ENCODE data around the gene DDI2.
A peak's percentile ranks its signal among the peaks of the same experiment; 100 is the strongest.
"Not testable (repeated sequence)": the region's sequence is repeated elsewhere in the genome, so short reads cannot be mapped to it uniquely, and the experiment has no call there.

DDI2 gene

DNA sequence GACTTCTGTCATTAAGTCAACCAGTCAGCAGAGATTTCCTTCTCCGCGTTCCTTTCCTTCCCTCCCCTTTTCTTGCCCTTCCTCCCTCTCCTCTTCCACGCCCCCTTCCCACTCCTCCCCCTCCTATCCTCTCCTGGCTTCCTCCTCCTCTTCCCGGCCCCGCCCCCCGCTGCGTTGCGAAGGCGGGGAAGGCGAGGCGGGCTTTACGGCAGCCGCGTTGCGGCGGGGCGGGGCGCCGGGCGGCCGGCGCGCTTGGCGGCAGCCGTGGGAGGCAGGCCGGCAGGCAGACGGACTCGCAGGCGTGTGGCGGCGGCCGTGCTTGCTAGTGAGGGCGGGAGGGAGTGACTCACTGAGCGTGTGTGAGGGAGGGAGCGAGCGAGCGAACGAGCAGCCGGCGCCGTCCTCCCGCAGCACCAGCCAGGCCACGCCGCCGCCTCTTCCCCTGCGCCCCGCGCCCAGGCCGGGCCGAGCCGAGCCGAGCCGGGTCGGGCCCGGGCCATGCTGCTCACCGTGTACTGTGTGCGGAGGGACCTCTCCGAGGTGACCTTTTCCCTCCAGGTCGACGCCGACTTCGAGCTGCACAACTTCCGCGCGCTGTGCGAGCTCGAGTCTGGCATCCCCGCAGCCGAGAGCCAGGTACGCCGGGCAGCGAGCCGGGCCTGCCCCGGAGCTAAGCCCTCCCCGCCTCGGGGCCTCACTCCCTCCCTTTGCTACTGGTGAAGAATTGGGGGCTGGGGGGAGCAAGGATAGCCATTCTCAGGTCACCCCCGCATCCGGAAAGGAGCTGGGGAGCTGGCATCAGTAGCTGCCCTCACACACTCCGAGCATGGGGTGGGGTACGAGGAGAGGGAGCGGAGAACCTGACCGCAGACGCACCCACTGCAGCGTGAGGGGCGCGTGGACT, at the start of gene DDI2:
TSS of gene DDI2 (plus strand) at position 286 of the 904 bp plus-strand sequence. CDS start at position 499, 213 bp downstream.
- DNase-seq (ENCODE audit: low spot score), result peak; percentile 95

- no peak for DNase-seq (ENCODE audit: low spot score)
These were observed 48.7 kb upstream of the DDI2 start for GRCh38 chr1:15568387-15569073.

- DNase-seq (ENCODE audit: low spot score), result no peak
These were observed 46.4 kb upstream of the DDI2 start for GRCh38 chr1:15570861-15571260.

- no peak for DNase-seq (ENCODE audit: low spot score)
These were observed 46.0 kb upstream of the DDI2 start for GRCh38 chr1:15571266-15571665.

- no peak for DNase-seq (ENCODE audit: low spot score)
These were observed 43.8 kb upstream of the DDI2 start for GRCh38 chr1:15573477-15573876.

- no peak for DNase-seq (ENCODE audit: low spot score)
These were observed 42.5 kb upstream of the DDI2 start for GRCh38 chr1:15574741-15575140.

DNA sequence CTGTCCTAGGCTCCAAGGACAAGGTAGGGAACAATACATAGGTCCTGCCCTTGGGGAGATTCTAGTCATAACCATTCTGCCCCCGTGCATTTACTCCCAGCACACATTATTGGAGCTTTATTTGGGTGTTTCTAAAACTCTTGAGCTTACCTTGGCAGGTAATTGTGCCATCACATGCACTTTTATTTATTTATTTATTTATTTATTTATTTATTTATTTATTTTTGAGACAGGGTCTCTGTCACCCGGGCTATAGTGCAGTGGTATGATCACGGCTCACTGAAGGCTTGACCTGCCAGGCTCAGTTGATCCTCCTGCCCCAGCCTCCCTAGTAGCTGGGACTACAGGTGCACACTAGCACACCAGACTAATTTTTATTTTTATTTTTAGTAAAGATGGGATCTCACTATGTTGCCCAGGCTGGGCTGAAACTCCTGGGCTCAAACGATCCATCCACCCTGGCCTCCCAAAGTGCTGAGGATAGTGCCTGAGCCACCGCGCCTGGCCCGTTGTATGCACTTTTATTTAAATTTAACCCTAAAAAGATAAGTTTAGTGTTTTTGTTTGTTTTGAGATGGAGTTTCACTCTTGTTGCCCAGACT, 41.6 kb upstream of the DDI2 start:
- DNase-seq (ENCODE audit: low spot score), result no peak

- no peak for DNase-seq (ENCODE audit: low spot score)
These were observed 39.6 kb upstream of the DDI2 start for GRCh38 chr1:15577691-15578090.

- no peak for DNase-seq (ENCODE audit: low spot score)
These were observed 38.2 kb upstream of the DDI2 start for GRCh38 chr1:15578921-15579682.

DNA sequence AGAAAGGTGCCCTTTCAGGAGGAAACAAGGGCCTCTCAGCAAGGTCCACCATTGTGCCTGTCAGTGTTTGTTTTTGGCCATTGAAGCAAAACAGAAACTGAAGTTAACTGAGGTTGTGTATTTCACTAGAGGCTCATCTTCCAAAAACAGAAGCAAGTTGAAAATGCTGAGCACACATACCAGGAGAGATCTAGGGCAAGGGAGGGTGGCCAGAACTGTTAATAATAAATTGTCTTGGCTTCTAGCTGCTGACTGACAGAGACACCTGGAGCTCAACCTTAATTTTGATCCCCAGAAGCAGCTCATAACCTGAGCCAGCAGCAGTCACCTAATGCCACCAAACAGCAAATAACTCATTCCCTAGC, 37.6 kb upstream of the DDI2 start:
- no peak for DNase-seq (ENCODE audit: low spot score)

DNA sequence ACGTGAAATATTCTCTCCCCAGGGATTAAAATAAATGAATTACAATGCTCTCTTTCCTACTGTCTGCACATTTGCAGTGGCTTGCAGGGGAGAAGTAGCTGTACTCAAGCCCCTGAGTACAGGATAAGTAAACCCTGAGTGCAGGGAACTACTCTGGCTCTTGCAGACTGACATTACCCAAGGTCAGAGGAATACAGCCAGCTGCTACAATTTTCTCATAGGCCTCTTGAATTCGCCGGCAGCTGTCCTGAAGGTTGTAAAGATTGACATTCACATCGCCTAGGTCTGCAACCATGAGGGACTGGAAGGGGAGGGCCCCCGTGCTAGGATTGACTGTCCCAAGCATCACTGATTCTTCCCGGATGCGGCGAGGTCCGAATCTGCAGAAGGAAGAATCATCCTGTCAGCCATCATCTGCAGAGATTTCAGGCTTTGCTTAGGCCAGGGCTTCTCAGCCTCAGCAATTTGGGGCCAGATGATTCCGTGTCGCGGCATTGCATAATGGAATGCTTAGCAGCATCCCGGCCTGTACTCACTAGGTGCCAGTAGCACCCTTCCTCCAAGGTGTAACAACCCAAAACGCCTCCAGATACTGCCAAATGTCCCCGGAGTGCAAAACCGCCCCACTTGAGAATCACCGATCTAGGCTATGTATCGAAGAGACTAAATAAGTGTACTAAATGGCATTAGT, 34.1 kb upstream of the DDI2 start:
- no peak for DNase-seq (ENCODE audit: low spot score)

DNA sequence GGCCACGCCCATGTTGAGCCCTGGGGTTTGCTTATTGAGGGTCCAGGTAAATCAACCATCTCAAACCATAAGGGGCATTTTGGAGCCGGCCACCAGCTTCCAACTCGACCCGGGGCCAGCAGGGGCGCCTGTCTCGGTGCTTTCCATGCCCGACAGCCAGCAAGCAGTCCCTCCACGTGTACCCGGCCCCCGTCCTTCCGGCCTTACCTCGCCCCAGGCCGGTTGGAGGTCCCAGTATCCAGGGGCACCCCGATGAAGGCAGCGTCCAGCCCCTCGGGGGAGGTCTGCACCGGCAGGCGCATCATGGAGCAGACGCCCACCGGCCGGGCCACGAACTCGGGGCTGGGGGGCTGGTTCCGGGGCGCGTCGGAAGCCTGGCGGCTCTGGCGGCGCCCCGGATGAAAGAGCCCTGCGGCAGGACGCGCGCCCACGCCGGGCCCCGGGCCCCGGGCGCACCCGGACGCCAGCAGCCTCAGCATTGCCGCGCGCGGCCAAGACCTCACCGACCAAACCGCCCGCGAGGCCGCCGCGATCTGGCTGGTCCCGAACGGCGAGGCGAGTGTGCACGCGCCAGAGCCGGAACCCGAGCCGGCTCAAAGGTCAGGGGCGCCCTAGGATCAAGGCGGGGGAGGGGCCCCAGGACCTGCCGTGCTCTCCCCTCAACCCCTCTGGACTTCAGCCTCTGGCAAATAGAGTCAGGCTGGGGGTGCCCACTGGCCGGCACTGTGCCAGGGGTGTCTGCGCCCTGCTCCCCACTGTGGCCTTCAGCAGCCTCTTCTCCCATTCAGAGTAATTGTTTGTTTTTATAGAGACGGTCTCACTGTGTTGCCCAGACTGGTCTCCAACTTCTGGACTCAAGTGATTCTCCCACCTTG, 32.5 kb upstream of the DDI2 start, which contains the start of gene AGMAT:
TSS of gene AGMAT (minus strand) at position 563 of the 875 bp plus-strand sequence. CDS start at position 479, 84 bp downstream.
- no peak for DNase-seq (ENCODE audit: low spot score)

DNA sequence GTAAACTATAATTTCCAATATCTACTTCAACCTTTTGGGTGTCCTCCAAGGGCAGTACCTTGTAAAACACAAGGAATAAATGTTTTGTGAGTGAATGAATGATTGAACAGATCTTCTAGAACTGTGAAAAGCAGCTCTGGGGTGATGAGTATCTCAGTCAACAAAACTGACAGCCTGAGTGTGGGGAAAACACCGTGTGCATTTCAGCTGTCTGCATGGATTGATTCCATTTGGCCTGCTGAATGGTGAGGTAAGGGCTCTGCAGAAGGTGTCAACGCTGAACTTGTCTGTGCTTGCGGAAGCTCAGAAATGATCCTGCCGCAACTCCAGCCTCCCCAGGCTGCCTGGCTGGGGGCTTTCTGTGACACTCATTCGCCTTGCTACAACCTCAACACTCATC, 25.0 kb upstream of the DDI2 start:
- DNase-seq (ENCODE audit: low spot score), result no peak

GRCh38 chr1:15595809-15596617, 21.2 kb upstream of the DDI2 start:
- DNase-seq (ENCODE audit: low spot score), result no peak

DNA sequence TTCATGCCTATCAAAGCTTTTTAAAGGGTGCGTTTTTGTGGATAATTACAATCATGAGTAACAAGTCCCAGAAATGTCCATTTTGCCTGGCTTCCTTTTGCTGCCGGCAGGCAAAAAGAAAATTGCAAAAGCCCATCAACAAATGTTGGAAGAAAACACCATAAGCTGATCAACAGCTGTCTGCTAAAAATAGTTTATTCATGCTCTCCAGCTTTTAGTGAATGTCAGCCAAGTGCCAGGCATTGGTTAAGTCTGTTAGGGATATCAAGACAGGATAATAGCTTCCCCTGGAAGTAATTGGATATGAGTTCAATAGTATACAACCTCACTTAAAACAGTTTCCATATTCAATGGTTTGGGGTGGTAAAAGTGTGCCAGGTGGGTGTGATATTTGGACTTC, 18.8 kb upstream of the DDI2 start:
- no peak for DNase-seq (ENCODE audit: low spot score)

DNA sequence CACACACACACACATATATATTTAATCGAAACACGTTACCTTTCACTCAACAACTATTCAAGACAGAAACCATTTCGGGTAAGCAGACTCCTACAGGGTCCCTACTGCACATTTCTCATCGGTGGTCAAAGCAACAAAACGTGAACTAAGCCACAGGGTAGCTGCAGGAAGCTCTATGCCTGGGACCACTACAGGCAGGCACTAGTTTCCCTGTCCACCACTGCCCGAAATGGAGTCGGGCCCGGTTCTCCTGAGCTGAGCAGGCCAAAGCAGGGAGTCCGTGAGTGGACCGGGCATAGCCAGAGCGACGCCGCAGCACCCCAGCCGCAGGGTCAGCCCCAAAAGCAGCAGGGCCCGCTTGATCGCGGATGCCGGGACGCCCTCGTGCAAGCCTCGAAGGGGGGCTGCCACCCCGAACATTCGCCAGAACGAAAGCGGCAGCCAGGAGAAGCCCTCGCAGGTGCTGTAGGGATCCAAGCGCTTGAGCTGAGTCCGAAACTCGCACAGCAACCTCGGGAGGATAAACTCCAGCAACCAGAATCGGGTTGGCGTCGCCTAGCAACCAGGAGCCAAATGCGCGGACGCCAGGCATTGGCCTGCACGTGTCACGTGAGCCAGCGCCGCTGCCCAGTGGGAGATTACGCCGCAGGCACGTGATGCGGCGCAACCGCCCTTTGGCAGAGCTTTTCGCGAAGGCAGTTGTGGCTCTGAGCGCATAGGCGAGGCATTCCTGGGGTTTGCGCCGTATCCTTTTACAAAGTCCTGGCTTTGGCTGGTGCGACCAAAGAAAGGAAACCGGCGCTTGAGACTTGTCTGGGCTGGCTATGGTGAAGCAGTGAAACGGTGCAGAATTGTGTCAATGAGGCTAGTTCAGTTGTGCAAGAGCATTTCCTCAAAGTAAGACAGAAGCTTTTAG, 13.9 kb upstream of the DDI2 start:
- peak; percentile 49 for DNase-seq (ENCODE audit: low spot score)

- DNase-seq (ENCODE audit: low spot score), result not testable (repeated sequence)
These were observed 13.3 kb upstream of the DDI2 start for GRCh38 chr1:15603966-15604282.

DNA sequence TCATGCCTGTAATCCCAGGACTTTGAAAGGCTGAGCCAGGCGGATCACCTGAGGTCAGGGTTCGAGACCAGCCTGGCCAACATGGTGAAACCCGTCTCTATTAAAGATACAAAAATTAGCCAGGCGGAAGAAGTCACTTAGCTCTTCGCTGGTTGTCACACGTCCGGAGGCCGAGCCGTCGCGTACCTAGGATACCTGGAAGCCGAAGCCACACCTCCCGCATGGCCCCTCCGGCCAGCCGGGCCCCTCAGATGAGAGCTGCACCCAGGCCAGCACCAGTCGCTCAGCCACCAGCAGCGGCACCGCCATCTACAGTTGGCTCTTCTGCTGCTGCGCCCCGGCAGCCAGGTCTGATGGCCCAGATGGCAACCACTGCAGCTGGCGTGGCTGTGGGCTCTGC, 12.9 kb upstream of the DDI2 start:
- DNase-seq (ENCODE audit: low spot score), result not testable (repeated sequence)

All from D341Med (cell line).